Dermis lymphatic vessel endothelial cell (primary cell): ENCODE results near the gene GGACT. TPM values are rescaled to one million over a fixed set of nuclear protein-coding genes. Genes with fewer than 3 reads are reported as not detected.

Experiments used
- total RNA-seq: library from RNA; depleted of rRNA; stranded (reverse); fragments of >200 nt; gene quantifications from 2 replicates; pipeline ENCODE4 v1.2.1, GENCODE V29; 2014

GGACT gene
- 3.9 and 6.4 TPM in 2 replicates for total RNA-seq

GRCh38 chr13:100588331-100589177 is at the start of gene GGACT:
TSS of gene GGACT (minus strand) at chr13:100588789. CDS start at chr13:100532591, 56,198 bp downstream.

Other genes starting within 250 kb of the GGACT start
- gene TMTC4, start 86.0 kb upstream of the GGACT start, total RNA-seq: 31.4 and 52.1 TPM in 2 replicates